Right lobe of liver (tissue), 4 donors: ENCODE data around the gene PXDN.

Experiments
- CTCF ChIP-seq, 4 donors: fragments of 200-600 bp in 3 of 4; fragments of 450-650 bp in 1 of 4; IDR thresholded peaks; one replicate each; pipeline versions ENCODE4 v1.5.1 to v1.8.0; 2016 to 2022; ENCODE audit warnings: antibody characterized with exemption in 4 of 4, mild to moderate bottlenecking in 2 of 4
- POLR2A ChIP-seq: fragments of 450-650 bp; IDR thresholded peaks from one replicate; pipeline ENCODE4 v1.6.1; 2017; ENCODE audit warnings: antibody characterized with exemption, mild to moderate bottlenecking
- donor health status: DM: no; HTN: no; CAD: no.
- donor health status: DM: no; HTN: no; CAD: no.
- donor health status: DM: no; HTN: yes; CAD: no.

- TF ChIP-seq CTCF (IDR thresholded peaks at IDR 0.05) (no peak), POLR2A (no peak)
These were observed 61.0 kb downstream of the PXDN start for GRCh38 chr2:1683297-1683696.
